SK-N-SH (cell line): ENCODE measurements around the gene C10orf88.

Source experiments
- FOXJ3 ChIP-seq: sonication (generic); formaldehyde crosslinking; IDR thresholded peaks from 2 replicates; pipeline ENCODE4 v1.5.1; 2020; ENCODE audit warnings: mild to moderate bottlenecking, missing genetic modification reagents
- POLR2AphosphoS5 ChIP-seq: IDR thresholded peaks from 2 replicates; pipeline ENCODE4 v1.6.1; 2012; ENCODE audit warnings: low read depth, low read length

DNA sequence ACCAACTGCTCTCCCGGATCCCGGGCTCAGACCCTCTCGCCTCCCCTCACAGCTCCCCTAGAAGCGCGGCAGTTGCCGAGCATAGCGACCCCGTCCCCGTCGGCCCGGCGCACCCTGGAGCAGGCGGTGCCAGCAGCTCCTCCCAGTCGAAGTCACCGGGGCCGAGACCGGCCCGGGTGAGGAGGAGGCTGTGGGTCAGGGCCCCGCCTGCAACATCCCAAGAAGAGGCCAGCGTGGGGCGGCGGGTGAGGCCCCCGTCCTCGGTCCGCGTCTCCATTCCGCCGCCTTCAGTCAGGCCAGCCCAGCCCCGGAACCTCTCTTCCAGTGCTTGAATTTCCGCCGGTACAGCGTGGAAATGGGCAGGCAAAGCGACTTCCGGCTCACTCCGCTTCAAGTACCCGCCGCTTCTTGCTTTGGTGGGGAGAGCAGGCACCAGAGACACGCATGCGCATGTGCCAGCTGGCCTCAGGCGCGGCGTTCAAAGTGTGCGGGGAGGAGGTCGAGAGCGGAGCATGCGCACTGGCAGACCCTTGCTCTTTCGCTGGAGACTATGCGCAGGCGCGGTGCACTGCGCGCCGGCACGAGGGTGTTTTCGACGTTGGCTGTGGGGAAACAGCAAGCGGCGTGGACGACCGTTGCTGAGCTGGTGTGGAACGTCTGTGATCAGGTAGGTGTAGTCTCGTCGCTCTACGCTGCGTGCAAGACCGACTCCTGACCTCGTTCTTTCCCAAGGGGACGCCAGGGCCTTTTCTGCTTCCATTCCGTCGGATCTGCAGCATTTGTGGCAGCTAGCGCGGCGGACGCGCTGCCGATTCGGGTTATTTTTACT lies at the start of gene C10orf88:
- peak; percentile 70; the same call in 1 of the 2 replicates for TF ChIP-seq POLR2AphosphoS5
- TF ChIP-seq FOXJ3 (CRISPR knock-in tag): no peak
